SJCRH30 (cell line): ENCODE measurements around the gene AANAT. TPM values are rescaled to one million over a fixed set of nuclear protein-coding genes. Genes with fewer than 3 reads are reported as not detected.

Experiments
- DNase-seq, 2 experiments: peaks; one replicate each; pipeline ENCODE4 v3.0.0-alpha.2; 2015 to 2020
- H3K27ac ChIP-seq: fragments of 250-450 bp; sonication (Bioruptor Pico); 2 replicates; pipeline ENCODE4 v1.5.1; 2020; ENCODE audit warnings: mild to moderate bottlenecking, moderate library complexity
- H3K27me3 ChIP-seq: fragments of 250-450 bp; sonication (Bioruptor Pico); 2 replicates; pipeline ENCODE4 v1.5.1; 2020; ENCODE audit warnings: mild to moderate bottlenecking, moderate library complexity
- H3K36me3 ChIP-seq: fragments of 250-450 bp; sonication (Bioruptor Pico); 2 replicates; pipeline ENCODE4 v1.5.1; 2020; ENCODE audit warnings: mild to moderate bottlenecking, moderate library complexity
- H3K4me1 ChIP-seq: fragments of 250-450 bp; sonication (Bioruptor Pico); 2 replicates; pipeline ENCODE4 v1.5.1; 2020; ENCODE audit warnings: mild to moderate bottlenecking, moderate library complexity
- H3K4me3 ChIP-seq: fragments of 250-450 bp; sonication (Bioruptor Pico); 2 replicates; pipeline ENCODE4 v1.5.1; 2020; ENCODE audit warnings: mild to moderate bottlenecking, moderate library complexity
- H3K9me3 ChIP-seq: fragments of 250-450 bp; sonication (Bioruptor Pico); replicated peaks from 2 replicates; pipeline ENCODE4 v1.5.1; 2020; ENCODE audit warnings: mild to moderate bottlenecking, moderate library complexity
- total RNA-seq: library from RNA; depleted of rRNA; stranded (reverse); fragments of >200 nt; shearing (Covaris generic); gene quantifications from 2 replicates; pipeline ENCODE4 v1.2.3, GENCODE V29; 2014

AANAT gene
- total RNA-seq, 1 experiment from 2014 or later, result 0.24 TPM

- H3K36me3 ChIP-seq, result no peaks in the 10 kb centered on the region
- H3K27ac ChIP-seq, result no peak overlapping the region
- H3K4me1 ChIP-seq, result peaks cover 55% of the 10 kb centered on the region
- H3K27me3 ChIP-seq, result no peaks in the 10 kb centered on the region
- H3K4me3 ChIP-seq, result no peak overlapping the region
- no peak for DNase-seq
- H3K9me3 ChIP-seq, result no peaks in the 10 kb centered on the region
Measured at GRCh38 chr17:76449126-76449525, 18.3 kb upstream of the AANAT start.

GRCh38 chr17:76451506-76451905 lies 15.9 kb upstream of the AANAT start:
- H3K36me3 ChIP-seq, result no peaks in the 10 kb centered on the region
- H3K4me1 ChIP-seq, result peaks cover 31% of the 10 kb centered on the region
- H3K9me3 ChIP-seq, result no peaks in the 10 kb centered on the region
- H3K27ac ChIP-seq, result no peak overlapping the region
- peak overlapping the region; percentile 87 for H3K4me3 ChIP-seq
- no peaks in the 10 kb centered on the region for H3K27me3 ChIP-seq
- DNase-seq, result no peak

- Histone ChIP-seq H3K27me3 (no peaks in the 10 kb centered on the region), H3K9me3 (no peaks in the 10 kb centered on the region), H3K27ac (no peak overlapping the region), H3K4me3 (peak overlapping the region; percentile 87), H3K4me1 (peaks cover 24% of the 10 kb centered on the region), H3K36me3 (no peaks in the 10 kb centered on the region)
- peak in 1 of 2 experiments; percentile 44 for DNase-seq
Measured at GRCh38 chr17:76452127-76452659, 15.2 kb upstream of the AANAT start.

GRCh38 chr17:76452660-76453430 lies 14.6 kb upstream of the AANAT start, which contains the start of gene UBE2O:
Gene UBE2O, minus strand, starts transcription at chr17:76453152. Its CDS starts 11 bp downstream, at chr17:76453141.
- Histone ChIP-seq H3K36me3 (no peaks in the 10 kb centered on the region), H3K27ac (no peak within 1 kb of the TSS), H3K4me1 (peaks cover 23% of the 10 kb centered on the region), H3K27me3 (no peaks in the 10 kb centered on the region), H3K9me3 (no peaks in the 10 kb centered on the region), H3K4me3 (peak within 1 kb of the TSS; percentile 87)
- peak; percentile 97 for DNase-seq

DNA sequence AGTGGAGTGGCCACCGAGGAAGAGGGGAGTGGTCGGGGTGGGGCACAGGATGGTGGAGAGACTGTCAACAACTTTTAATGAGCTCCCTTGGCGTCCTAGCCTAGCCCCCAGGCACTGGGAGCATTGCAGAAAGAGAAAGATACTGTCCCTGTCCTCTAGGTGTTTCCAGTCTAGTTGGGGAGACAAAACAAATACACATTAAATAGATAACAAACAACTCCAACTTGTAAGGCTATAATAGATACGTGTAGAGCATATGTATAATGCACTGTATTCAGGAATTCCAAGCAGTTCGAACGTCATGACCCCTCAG lies 14.0 kb upstream of the AANAT start:
- no peak for DNase-seq
- Histone ChIP-seq H3K4me1 (peaks cover 17% of the 10 kb centered on the region), H3K4me3 (peak overlapping the region; percentile 87), H3K9me3 (no peaks in the 10 kb centered on the region), H3K36me3 (no peaks in the 10 kb centered on the region), H3K27me3 (no peaks in the 10 kb centered on the region), H3K27ac (no peak overlapping the region)

DNA sequence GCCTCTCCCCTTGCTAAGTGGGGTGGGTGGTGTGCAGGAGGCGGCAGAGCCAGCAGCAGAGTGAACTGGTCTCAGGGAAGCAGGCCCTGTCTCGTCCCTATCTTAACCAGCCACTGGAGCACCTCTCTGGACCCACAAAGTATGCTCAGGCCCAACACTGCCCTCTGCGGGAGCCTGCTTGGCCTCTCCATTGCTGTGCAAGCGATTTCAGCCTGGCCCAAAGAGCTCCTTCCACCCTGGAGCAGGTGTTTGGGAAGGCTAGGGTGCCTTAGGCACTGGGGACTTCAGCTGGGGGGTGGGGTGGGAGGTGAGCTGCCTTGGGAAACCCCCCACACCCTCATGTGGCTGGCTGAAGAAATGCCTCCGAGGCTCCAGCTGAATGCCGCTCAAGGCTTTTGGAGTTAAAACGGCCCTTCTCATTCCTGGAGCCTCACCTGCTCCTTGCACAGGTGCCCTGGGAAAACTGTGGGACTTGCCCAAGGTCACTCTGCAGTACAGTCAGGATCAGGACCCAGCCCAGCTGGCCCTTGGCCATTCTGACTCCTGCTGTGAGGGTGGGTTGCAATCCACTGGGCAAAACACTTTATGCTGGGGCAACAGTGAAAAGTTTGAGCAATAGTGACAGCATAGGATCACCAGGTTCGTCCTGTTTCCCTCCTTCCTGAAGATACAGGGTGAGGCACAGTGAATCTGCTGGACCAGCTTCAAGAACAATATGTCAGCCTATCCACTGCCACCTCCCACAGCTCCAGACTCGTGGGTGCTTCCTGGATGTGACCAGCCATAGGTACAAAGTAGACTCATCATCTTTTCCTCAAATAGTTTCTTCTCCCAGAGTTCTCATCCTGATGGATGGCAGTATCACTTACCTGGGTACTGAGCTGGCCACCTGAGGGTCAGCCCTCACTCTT lies 8.6 kb upstream of the AANAT start:
- no peaks in the 10 kb centered on the region for H3K9me3 ChIP-seq
- no peaks in the 10 kb centered on the region for H3K4me1 ChIP-seq
- peak; percentile 66 to 76 for DNase-seq
- H3K27me3 ChIP-seq, result peaks cover 6% of the 10 kb centered on the region
- no peak overlapping the region for H3K27ac ChIP-seq
- no peak overlapping the region for H3K4me3 ChIP-seq
- H3K36me3 ChIP-seq, result no peaks in the 10 kb centered on the region

DNA sequence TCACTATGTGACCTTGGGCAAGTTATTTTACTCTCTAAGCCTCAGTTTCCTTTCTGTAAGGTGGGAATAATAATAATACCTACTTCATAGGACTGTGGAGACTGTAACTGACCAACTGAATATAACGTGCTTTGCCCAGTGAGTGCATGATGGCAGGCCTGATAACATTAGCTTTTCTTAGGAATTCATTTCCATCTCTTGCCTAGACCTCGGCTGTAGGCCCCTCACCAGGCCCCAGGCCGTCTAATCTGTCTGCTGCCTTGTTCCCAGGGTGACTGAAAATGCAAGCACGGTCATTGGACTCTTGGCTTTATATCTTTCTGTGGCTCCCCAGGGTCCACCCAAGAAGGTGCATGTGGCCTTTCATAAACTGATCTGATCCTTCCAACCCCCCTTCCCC lies 7.7 kb upstream of the AANAT start:
- peaks cover 6% of the 10 kb centered on the region for H3K27me3 ChIP-seq
- no peaks in the 10 kb centered on the region for H3K36me3 ChIP-seq
- H3K27ac ChIP-seq, result no peak overlapping the region
- H3K4me3 ChIP-seq, result no peak overlapping the region
- no peaks in the 10 kb centered on the region for H3K9me3 ChIP-seq
- H3K4me1 ChIP-seq, result no peaks in the 10 kb centered on the region
- DNase-seq, result no peak

DNA sequence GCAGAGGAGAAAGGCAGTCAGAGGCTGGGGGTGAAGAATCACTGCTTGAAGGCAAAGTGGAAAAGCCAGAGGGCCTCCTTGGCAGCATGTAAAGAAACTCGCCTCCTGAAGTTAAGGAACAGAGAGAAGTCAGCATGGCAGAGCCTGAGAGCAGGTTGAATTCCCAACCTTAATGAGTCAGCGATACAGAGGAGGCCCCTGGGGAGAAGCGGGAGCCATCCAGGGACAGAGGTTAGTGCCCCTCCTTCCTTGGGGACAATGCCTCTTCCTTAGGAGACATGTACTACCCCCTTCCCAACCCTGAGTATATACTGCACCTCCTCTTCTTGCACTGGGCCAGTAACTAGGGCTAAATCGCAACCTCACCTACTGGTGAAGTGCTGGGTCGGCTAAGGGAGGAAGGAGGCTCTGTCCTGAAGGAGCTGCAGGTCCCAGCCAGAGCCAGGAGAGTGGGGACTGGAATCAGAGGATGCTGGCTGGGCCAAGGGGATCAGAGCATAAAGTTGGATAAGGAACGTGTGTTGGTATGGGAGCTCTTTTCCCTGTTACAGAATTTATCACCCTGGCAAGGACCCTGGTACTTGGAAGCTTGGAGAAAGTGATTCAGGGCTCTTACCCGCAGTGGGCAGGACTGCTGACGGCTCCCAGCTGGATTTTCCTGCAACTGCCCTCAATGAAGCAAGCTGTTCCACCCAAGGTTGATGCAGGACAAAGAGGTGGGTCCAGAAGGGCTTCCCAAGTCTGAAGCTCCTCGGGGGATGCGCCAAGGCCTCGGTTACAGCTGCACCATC lies 5.4 kb upstream of the AANAT start:
- Histone ChIP-seq H3K27ac (no peak overlapping the region), H3K27me3 (peaks cover 6% of the 10 kb centered on the region), H3K36me3 (no peaks in the 10 kb centered on the region), H3K4me3 (no peak overlapping the region), H3K9me3 (no peaks in the 10 kb centered on the region), H3K4me1 (peaks cover 9% of the 10 kb centered on the region)
- no peak for DNase-seq

DNA sequence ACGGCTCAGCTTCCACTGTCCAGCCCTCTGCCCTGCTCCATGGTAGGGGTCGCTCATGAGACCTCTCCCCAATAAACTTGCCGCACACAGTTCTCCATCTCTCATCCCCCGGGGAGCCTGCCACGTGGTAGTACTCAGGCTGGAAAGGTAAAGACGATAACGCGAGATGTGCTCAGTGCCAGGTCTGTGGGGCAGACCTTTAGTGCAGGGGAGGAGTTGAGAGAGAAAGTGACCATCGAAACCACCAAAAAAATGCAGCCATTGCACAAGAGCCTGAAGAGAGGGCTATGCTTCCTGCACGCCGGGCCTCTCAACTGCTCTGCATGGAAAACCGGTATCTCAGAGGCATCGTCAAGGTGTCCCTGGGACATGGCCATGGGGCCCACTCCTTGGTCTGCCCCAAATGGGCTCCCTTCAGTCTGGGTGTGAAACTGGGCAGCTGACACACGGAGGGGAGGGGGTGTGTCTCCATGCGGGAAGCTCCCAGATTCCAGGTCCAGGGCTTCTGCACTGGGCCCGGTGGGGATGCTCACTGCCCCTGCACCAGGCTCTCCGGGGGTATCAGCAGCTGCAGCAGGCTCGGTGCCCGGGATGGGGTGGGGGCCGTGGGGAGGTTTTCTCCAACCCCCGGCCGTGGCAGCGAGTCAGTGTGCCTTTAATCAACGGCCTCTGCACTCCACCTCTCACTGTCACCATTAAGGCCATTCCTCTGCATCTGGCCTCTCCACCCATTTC lies 4.7 kb upstream of the AANAT start:
- Histone ChIP-seq H3K27ac (no peak overlapping the region), H3K4me3 (no peak overlapping the region), H3K36me3 (no peaks in the 10 kb centered on the region), H3K9me3 (no peaks in the 10 kb centered on the region), H3K4me1 (peaks cover 17% of the 10 kb centered on the region), H3K27me3 (peaks cover 6% of the 10 kb centered on the region)
- DNase-seq, result no peak

GRCh38 chr17:76466775-76467130 lies 650 bp upstream of the AANAT start:
- no peak overlapping the region for H3K4me3 ChIP-seq

GRCh38 chr17:76467809-76468633 lies 618 bp downstream of the AANAT start:
- Histone ChIP-seq H3K4me3 (no peak overlapping the region), H3K4me1 (peaks cover 23% of the 10 kb centered on the region), H3K9me3 (no peaks in the 10 kb centered on the region), H3K36me3 (no peaks in the 10 kb centered on the region), H3K27ac (no peak overlapping the region), H3K27me3 (peaks cover 8% of the 10 kb centered on the region; the same call in 1 of the 2 replicates)
- DNase-seq, result no peak

More at GRCh38 chr17:76466775-76467130, 650 bp upstream of the AANAT start:
- Histone ChIP-seq H3K36me3 (no peaks in the 10 kb centered on the region), H3K27ac (no peak overlapping the region), H3K27me3 (peaks cover 12% of the 10 kb centered on the region), H3K9me3 (no peaks in the 10 kb centered on the region), H3K4me1 (peaks cover 23% of the 10 kb centered on the region)
- DNase-seq, result no peak

DNA sequence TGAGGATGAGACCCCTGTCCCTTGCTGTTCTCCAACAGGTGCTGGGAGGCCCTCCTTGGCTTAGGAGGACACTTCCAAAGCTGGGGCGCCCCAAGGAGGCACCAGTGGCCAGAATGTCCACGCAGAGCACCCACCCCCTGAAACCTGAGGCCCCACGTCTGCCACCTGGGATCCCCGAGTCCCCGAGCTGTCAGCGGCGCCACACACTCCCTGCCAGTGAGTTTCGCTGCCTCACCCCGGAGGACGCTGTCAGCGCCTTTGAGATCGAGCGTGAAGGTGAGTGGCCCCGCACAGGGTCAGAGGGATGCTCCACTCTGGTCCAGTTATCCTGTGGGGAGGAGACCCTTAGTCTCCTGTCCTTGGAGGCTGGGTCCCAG lies 1.2 kb downstream of the AANAT start:
- H3K36me3 ChIP-seq, result no peaks in the 10 kb centered on the region
- no peaks in the 10 kb centered on the region for H3K9me3 ChIP-seq
- no peak for DNase-seq
- H3K27ac ChIP-seq, result no peak overlapping the region
- H3K27me3 ChIP-seq, result peaks cover 8% of the 10 kb centered on the region; the same call in 1 of the 2 replicates
- H3K4me1 ChIP-seq, result peaks cover 23% of the 10 kb centered on the region
- no peak overlapping the region for H3K4me3 ChIP-seq
